Head of caudate nucleus (tissue), 42 donors: ENCODE data around the gene GIMAP1.

Source experiments
- DNase-seq, 42 donors: peaks; one replicate each; pipeline versions ENCODE4 v3.0.0 to v3.0.0-alpha.2; 2020 to 2021; ENCODE audit warnings: mixed read lengths in 7 of 42
- intact Hi-C: fragments of 100-400 bp; cut with DNase I; formaldehyde crosslinking; loops from one replicate; pipeline ENCODE4 v1.15.0; 2022

GIMAP1 gene

GRCh38 chr7:150719960-150720891 is 3.8 kb downstream of the GIMAP1 start:
- no peak for DNase-seq
- intact Hi-C loops = no loop called here

DNA sequence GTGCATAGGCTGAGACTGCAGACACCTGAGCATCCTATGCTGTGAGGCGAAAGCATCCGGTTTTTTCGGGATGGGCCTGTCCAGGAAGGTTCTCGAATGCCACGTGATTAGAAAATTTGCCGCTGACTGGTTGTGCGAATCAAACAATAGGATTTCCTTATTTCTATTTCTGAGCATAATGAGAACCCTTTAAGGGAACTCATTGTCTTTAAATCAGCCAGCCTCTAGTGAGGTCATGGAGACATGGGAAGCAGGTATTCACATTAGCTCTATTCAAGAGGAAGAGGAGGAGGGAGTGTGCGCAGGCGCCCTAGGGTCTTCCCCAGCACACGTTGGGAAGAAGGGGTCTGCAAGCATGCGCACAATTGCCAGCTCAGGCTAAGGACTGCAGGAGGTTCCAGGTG is 5.6 kb downstream of the GIMAP1 start:
- DNase-seq = no peak
- intact Hi-C loops = no loop called here

- intact Hi-C loops = no loop called here
- DNase-seq = peak in 7 of 42 donors; percentile 26 to 47 (median 32)
Measured at GRCh38 chr7:150722431-150722931, 6.1 kb downstream of the GIMAP1 start.

DNA sequence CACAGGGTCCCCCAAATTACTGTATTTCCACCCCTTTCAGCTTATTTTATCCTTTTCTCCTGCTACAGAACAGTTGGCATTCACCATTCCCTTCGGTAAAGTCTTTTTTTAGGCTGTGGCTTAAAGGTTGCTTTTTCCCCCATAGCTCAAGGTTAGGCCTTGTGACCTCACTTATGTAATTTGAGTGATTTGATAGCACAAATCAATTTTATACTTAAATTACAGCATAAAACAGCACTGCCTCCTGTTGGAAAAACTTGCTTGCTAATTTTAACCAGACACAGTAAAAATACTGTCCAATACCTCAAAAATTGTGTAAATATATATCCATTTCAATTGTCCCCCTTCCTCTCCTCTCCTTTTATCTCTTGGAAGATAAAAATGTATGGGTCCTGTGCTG is 7.1 kb downstream of the GIMAP1 start:
- intact Hi-C loops = no loop called here

DNA sequence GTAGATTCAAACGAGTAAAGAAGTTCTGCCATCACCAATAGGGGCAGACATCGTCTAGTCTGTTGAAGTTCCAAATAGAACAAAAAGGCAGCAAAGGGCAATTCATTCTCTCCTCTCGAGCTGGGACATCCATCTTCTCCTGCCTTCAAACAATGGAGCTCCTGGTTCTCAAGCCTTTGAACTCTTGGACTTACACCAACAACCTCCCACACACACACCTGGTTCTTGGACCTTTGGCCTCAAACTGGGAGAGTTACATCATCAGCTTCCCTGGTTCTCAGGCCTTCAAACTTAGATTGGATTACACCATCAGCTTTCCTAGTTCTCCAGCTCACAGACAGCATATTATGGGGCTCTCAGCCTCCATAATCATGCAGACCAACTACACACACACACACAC is 11.0 kb downstream of the GIMAP1 start:
- DNase-seq = no peak
- intact Hi-C loops = no loop called here

More for the DNA sequence above, 7.1 kb downstream of the GIMAP1 start:
- no peak for DNase-seq

DNA sequence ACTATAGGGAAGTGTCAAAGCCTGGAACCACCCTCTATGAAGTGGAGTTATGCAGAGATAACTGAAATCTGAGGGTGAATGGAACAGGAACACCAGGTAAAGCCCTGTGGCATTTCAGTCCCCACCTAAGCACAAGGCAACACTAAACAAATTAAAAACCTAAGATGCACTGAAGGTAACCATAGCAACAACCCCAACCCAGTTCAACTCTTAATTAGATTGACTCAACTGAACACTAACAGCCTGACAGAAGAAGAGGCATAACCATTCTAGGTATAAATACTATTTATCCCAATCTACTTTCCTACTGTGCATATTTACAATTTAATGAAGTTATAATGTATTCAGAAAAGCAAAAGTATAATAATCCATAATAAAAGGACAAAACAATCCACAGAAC is 11.6 kb downstream of the GIMAP1 start:
- no peak for DNase-seq
- intact Hi-C loops = no loop called here

- DNase-seq = no peak
- intact Hi-C loops = no loop called here
Measured at GRCh38 chr7:150728609-150729008, 12.2 kb downstream of the GIMAP1 start.

DNA sequence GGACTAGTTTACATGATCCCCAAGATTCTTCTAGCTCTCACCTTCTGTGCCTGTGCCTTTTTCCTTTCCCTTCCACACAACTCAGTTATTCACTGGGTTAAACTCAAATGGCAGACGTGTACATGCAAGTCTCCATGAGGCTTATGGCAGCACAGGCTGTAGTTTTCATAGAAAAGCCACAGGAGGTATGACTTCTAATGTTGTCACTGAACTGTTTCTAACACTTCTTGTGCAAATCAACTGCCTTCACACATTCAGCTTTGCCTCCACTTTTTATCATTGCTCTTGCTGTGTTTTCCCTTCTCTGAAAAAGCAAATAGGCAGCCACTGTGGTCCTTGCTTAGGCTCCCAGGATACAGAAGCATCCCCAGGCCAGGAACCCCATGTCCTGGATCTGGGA is 15.5 kb downstream of the GIMAP1 start:
- intact Hi-C loops = no loop called here
- DNase-seq = peak in 2 of 42 donors; percentile 12 to 24

GRCh38 chr7:150732786-150733481 is 16.5 kb downstream of the GIMAP1 start:
- intact Hi-C loops = no loop called here
- peak in 1 of 42 donors; percentile 3 for DNase-seq

- peak in 1 of 42 donors; percentile 26 for DNase-seq
- intact Hi-C loops = no loop called here
Measured at GRCh38 chr7:150733482-150734095, 17.2 kb downstream of the GIMAP1 start.

- peak in 1 of 42 donors; percentile 9 for DNase-seq
- intact Hi-C loops = no loop called here
Measured at GRCh38 chr7:150734254-150734653, 17.8 kb downstream of the GIMAP1 start.

DNA sequence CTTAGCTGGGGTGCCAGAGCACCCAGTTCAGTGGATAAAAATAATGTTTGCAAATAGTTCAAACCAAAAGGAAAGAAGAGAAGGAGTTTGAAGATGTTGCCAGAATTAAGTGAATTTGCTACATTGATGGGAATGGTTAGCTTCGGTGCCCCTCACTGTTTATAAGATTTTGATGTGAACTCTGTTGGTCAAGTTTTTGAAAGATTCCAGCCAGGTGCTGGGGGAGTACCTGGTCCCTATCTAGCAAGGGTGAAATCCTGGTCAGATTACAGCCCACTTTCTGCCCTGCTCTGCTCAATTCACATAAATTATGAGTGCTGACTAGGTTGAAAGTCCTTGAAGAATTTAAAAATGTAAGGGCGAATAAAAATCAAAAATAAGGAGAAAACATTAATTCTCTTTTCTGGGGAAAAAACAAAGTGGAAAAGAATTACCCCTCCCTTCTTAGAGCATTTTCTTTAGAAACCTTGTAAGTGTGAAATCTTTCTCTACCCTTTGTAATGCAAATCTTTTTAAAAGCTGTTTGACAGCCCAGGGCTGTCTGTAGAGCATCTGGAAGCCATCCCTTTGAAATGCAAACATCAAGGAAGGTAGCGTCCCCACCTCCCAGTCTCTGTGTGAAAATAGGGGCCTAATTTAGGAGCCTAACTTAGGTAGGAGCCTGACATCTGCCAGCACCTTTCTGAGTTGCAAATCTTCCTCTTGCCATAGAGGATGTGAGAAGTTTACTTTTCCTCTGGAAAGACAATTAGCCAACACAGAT is 19.4 kb downstream of the GIMAP1 start:
- peak in 1 of 42 donors; percentile 14 for DNase-seq
- intact Hi-C loops = no loop called here

DNA sequence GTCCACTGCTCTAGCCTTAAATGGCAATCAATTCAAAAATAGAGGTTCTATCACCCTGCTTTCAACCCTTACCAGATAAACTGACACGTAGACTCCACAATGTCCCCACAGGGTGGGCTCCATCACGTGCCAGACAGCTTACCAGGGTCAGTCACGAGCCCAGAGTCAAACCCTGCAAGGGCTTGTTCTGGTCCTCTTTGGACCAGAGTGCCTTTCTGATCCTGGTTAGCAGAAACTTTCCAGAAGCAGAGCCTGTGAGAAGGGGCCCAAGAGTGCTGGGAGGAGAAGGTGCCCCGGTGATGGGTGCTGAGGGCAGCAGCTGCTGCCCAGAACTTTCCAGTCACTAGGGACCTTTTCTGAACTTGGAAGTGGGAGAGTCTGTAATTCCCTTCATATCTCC is 20.5 kb downstream of the GIMAP1 start:
- intact Hi-C loops = no loop called here

GRCh38 chr7:150737265-150738055 is 21.0 kb downstream of the GIMAP1 start, which contains the start of gene GIMAP5:
TSS of gene GIMAP5 (plus strand) at chr7:150737418. CDS start at chr7:150740885, 3,467 bp downstream.
- peak in 1 of 42 donors; percentile 46 for DNase-seq
- intact Hi-C loops = no loop called here

More for the DNA sequence above, 20.5 kb downstream of the GIMAP1 start:
- no peak for DNase-seq

GRCh38 chr7:150738092-150738491 is 21.7 kb downstream of the GIMAP1 start:
- intact Hi-C loops = no loop called here
- peak in 1 of 42 donors; percentile 35 for DNase-seq

GRCh38 chr7:150738591-150739001 is 22.2 kb downstream of the GIMAP1 start:
- peak in 1 of 42 donors; percentile 13 for DNase-seq
- intact Hi-C loops = no loop called here

DNA sequence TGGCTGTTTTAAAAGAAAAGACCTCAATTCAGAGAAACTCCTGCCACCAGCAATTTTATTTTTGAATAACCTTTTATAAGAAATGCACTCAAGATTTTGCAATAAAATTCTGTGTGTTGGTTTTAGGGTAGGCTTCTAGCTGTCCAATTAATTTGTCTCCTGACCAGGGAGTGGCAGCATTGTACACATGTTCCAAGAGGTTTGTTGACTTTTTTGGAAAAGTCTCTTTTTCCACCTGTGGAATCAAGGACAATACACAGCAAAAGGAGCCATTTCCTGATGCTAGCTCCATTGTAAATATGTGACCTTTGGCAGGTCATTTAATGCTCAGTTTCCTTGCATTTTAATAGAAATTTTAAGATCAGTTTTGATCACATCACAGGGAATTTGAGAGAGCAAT is 22.6 kb downstream of the GIMAP1 start:
- DNase-seq = peak in 1 of 42 donors; percentile 16
- intact Hi-C loops = no loop called here

GRCh38 chr7:150740053-150740452 is 23.6 kb downstream of the GIMAP1 start:
- DNase-seq = peak in 1 of 42 donors; percentile 38
- intact Hi-C loops = no loop called here
